Fibroblast of skin of scalp (primary cell): Measurements from ENCODE around the gene RPL34.

ENCODE experiments used
- DNase-seq: peaks from one replicate; pipeline ENCODE4 v3.0.0-alpha.2; 2013

RPL34 gene

DNA sequence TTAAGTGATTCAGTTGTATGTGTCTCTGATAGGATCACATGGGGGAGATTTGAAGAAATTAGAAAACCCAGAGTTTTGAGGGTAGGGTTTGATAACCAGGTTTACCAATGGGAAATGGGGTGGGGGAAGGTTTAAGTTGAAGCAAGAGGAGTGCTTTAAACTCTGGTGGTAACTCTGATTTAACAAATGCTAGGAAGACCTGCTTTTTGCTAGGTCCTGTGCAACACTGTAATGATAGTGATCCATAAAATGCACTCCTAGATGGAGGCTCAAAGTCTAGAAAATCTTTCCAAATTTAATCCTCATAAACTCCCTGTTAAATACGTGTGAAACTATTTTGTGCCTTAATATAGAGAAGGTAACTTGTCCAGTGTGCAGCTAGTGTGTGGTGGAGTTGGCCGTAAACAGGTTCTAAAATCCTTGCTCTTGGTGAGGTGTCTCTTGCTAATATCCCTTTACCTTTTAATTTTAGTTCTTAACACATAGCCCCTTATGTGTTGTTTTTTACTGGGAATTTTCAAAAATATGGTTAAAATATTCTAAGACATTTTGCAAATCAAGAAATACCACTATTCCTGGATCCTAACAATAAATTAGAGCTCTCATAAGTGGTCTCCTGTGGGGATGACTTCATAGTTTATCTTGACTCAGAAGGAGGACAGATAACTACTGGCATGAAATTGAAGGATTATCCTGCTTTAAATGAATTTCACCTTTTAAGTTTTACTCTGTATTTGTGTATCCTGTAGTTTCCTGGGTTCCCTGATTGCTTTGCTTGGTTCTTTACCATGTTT is 4.1 kb downstream of the RPL34 start:
- no peak for DNase-seq

DNA sequence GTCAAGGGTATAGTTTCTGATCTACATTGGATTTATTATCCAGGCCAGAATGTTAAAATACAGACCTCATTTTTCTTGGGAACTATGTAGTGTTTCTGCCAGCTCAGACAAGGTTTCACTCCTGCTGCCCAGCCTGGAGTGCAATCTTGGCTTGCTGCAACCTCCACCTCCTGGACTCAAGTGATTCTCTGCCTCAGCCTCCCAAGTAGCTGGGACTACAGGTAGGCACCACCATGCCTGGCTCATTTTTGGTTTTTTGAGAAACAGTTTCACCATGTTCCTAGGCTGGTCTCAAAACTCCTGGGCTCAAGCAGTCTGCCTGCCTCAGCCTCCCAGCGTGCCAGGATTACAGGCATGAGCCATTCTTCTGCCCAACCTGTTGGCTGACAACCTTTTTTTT is 5.7 kb downstream of the RPL34 start:
- no peak for DNase-seq

DNA sequence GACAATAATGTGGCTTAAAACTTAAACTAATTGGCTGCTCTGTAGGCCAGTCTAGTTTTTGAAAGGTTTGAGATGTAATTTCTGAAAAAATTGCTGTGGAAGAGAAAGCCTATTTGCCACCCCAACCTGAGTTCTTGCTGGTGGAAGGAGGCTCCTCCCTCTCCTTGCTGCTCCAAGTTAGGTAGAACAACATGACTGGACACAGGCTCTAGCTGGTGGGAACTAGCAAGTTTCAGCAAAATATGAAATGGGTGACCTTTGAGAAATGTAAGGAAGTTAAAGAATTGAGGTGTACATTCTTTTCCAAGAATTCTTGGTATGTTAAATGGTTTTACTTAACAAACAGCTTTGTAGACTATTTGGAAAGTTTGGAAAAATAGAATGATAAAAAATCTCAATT is 8.0 kb downstream of the RPL34 start:
- peak; percentile 35 for DNase-seq

DNA sequence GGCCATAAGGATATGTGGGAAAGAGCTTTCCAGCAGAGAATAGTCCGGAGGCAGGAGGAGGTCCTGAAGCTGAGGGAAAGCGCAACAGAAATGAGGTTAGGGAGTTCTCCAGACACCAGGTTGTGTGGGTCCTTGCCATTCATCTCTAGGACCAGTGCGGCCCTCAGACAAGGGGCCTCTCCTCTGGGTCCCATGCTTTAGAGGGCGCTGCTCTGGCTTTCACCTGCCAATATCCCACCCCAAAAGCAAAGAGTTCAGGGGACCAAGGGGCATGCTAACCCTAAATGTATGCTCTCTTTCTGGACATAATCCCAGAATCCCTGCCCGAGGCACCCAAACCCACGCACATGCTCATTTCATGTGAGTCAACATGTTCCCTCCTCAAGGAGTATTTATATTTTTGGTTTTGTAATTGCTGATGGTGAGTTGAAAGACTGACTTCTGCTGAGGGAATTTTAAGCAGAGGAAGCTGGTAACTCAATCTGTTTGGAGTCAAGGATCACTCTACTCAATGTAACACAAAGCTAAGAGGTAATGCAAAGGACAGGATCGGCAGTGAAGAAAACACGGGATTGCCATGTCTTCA is 14.8 kb downstream of the RPL34 start:
- no peak for DNase-seq

DNA sequence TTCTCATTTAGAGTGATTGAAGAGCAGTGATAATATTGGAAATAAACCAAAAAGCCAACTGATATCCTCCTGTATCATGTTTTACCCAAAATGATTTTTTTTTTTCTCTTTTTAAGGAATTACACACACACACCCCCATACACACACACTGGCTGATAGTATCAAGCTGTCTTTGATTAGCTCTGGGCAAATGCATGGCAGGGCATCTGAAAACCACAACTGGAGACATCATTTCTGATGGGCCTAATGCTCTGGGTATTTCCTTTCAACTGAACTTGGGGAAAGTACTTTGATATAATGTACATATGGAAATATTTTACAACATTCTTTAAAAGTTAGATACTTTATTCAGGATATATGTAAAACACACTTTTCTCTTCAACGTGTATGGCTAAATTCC is 15.9 kb downstream of the RPL34 start:
- DNase-seq, result peak; percentile 81

DNA sequence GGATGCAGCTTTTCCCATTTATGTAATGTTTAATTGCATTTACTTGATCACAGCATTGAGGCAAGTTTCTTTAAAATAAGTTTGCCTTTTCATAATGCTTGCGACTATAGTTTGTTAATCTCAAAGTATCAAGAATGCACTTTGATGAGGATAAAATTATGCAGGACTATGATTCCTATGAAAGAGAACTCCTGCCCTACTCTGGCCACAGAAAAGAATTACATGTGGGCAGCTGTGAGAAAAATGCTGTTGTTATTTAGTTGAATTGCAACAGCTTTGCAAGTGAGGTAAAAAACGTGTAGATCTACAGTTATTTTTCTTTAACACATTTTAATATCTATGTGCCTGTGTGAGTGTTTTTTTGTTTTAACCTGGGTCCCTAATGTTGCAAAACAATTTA is 17.5 kb downstream of the RPL34 start:
- DNase-seq, result peak; percentile 36

DNA sequence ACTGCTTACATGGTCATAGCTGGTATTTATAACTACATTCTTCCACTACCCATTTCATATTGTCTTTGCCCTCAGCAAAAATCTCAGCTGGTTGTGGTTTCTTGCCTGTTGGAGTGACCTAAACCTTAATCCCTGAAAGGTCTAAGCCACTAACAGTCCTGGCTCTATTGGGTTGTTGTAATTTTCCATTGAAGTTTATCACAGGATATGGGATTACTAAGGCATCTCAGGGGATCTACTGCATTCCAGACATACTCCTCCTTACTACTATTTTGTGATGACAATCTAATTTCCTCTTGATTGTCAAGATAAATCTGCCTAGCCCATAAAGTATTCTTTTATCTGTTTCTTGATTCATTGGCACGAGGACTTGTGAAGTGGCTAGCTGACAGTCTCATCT is 23.9 kb downstream of the RPL34 start:
- DNase-seq, result peak; percentile 78

DNA sequence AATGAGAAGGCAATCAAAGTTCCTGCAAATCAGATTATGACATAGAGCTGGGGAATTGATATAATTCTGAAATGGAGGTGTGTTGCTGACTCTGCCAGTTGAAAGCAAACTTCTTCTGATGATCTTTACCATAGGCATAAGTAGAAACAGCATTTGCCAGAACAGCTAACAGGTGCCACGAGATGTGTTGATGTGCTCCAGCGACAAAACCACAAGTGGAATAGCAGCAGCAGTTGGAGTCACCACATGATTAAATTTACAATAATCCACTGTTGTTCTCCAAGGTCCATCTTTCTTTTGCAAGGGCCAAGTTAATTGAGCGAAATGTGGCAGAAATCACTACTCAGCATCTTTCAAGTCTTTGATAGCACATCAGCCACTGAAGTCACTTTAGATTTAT is 26.3 kb downstream of the RPL34 start:
- no peak for DNase-seq

DNA sequence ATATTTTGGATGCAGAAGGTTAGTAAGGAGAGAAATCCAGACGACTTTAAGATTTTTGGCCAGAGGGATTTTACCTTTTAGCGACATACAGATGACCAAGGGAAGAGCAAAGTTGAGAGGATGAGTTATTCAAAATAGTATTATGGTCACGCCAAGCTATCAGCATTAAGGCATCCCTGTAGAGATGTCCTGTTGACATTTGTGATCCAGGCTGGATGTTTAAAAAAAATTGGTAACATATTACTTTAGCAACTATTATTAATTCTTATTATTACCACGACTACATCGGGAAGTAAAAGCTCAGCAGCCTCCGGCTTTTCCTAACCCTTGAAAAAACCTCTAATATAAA is 29.5 kb downstream of the RPL34 start:
- DNase-seq, result no peak

DNA sequence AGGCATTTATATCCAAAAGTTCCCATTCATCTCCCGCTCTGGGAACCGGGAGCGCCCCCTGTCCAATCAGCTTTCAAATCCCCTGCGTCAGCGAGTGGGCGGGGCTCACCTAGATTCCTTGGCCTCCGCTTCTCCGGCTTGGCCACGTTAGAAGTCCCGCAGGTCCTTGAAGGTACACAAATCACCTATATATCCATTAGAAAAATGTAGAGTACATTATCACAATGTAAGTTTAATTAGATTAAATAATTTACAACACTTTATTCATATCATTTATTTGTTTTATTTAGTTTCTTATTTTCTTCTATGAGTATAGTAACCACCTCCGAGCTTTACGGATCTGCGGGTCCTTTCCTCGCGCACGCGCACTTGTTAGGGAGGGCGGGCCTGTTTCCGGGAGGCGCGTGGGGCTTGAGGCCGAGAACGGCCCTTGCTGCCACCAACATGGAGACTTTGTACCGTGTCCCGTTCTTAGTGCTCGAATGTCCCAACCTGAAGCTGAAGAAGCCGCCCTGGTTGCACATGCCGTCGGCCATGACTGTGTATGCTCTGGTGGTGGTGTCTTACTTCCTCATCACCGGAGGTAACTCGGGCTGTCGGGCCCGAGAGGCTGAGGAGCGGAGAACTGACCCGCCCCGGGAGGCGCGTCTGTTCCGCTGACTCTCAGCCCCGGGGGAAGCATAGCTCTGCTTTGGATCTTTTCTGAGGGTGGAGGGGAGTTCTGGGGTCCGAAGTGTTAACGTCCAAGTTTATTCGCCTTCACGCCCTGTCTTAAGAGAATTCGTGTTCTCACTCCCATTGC is 30.0 kb downstream of the RPL34 start, which contains the start of gene OSTC:
OSTC (plus strand) TSS at position 388 of the 802 bp plus-strand sequence; CDS start at position 445, 57 bp downstream.
- peak; percentile 98 for DNase-seq

DNA sequence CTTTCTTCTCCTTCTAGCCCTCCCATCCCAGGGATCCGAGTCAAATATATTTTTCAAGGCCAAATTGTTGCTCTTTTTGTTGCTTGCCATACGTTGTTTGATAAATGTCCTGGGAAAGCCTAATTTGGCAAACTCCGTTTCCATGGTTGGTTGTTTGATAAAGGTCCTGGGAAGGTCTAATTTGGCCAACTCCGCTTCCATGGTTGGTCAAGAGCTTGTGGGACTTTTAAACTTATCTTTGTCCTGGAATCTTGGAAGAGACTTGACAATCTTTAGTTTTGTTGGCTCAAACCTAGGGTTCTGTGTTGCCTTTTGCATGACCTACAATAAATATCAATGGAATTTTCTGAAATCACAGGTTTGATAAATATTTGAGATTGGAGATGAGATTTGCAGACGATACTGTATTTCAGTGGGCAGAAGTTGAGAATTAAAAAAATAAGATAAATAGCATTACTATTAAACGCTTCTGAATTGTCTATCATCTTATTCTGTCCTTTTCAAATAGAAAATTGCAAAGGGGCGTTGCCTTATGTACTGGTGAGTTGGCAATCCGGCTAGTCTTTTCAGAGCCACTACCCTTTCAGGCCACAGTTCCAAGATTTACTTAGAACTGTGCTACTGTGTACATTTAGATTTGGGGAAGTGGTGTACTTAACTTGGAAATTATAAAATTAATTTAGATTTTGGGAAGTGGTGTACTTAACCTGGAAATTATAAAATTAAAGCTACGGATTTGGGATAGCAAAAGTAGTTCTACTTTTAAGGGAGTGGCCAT is 30.8 kb downstream of the RPL34 start:
- peak; percentile 77 for DNase-seq

DNA sequence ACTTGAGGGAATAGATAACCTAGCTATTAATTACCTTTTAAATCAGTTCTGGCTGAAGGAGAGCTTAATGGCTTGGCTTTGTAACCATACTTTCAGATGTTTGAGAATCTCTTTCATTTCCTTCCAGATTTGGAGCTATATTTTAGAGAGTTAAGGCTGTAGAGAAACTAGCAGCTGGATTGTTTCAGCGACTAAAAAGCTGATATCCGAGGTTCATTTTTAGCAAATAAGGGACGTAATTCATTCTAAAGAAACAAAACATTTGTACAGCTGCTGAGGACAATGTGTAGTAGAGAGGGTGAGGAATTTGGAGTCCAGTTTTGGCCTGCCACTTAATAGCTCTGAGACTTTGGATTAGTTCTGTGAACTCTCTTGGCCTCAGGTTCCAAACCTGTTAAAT is 42.3 kb downstream of the RPL34 start:
- DNase-seq, result no peak

DNA sequence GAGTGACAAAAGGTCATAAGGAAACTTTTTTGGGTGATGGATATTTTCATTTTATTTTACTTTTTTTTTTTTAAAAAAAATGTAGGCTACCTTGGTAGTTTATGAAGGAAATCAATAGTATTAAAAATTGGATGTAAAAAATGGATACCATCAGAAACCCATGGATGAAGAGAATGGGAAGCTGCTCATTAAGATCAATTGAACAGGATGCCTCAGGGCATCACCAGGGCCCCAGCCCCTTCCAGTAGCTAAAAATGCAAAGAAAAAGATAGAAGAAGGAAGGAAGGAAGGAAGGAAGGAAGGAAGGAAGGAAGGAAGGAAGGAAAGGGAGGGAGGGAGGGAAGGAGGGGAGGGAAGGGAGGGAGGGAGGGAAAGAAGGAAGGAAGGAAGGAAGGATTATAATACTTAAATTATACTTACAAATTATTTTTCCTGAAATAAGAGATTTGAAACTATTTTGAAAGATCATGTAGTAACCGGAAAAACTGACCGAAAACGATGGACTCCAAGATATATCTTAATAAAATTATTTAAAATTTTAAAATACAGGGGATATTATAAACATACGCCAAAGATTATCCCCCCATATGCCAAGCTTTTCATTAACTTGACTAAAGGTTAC is 54.1 kb downstream of the RPL34 start:
- DNase-seq, result no peak
